Hepatocyte (in vitro differentiated cells): ENCODE data around the gene DNM2. TPM values are rescaled to one million over a fixed set of nuclear protein-coding genes. Genes with fewer than 3 reads are reported as not detected.
A peak's percentile ranks its signal among the peaks of the same experiment; 100 is the strongest.

Experiments used
- DNase-seq: peaks from one replicate; pipeline ENCODE4 v3.0.0-alpha.2; 2016; ENCODE audit warnings: low spot score
- H2AFZ ChIP-seq: fragments of 200-600 bp; sonication (generic); 2 replicates; pipeline ENCODE4 v1.6.0; 2016; ENCODE audit warnings: antibody characterized with exemption, mild to moderate bottlenecking
- H3K27ac ChIP-seq: fragments of 200-600 bp; sonication (generic); 2 replicates; pipeline ENCODE4 v1.5.1; 2016; ENCODE audit warnings: mild to moderate bottlenecking
- H3K27me3 ChIP-seq: fragments of 200-600 bp; sonication (generic); 2 replicates; pipeline ENCODE4 v1.6.1; 2016
- H3K36me3 ChIP-seq: fragments of 200-600 bp; sonication (generic); replicated peaks from 2 replicates; pipeline ENCODE4 v1.5.1; 2016; ENCODE audit warnings: low read depth; ENCODE audit not compliant: insufficient read depth
- H3K4me1 ChIP-seq: fragments of 200-600 bp; sonication (generic); 2 replicates; pipeline ENCODE4 v1.5.1; 2016; ENCODE audit warnings: mild to moderate bottlenecking, moderate library complexity; ENCODE audit not compliant: insufficient read depth
- H3K4me2 ChIP-seq: fragments of 200-600 bp; sonication (generic); 2 replicates; pipeline ENCODE4 v1.6.0; 2016
- H3K4me3 ChIP-seq: fragments of 200-600 bp; sonication (generic); 2 replicates; pipeline ENCODE4 v1.5.1; 2016; ENCODE audit warnings: mild to moderate bottlenecking
- H3K79me2 ChIP-seq: fragments of 200-600 bp; sonication (generic); 2 replicates; pipeline ENCODE4 v1.6.0; 2017; ENCODE audit warnings: mild to moderate bottlenecking
- H3K9me2 ChIP-seq: fragments of 200-600 bp; sonication (generic); replicated peaks from 2 replicates; pipeline ENCODE4 v1.6.0; 2017; ENCODE audit warnings: mild to moderate bottlenecking; ENCODE audit not compliant: insufficient read depth
- H3K9me3 ChIP-seq: fragments of 200-600 bp; sonication (generic); 2 replicates; pipeline ENCODE4 v1.5.1; 2016; ENCODE audit warnings: low read depth, mild to moderate bottlenecking
- H4K20me1 ChIP-seq: fragments of 200-600 bp; sonication (generic); 2 replicates; pipeline ENCODE4 v1.6.0; 2016; ENCODE audit warnings: mild to moderate bottlenecking; ENCODE audit not compliant: insufficient read depth, poor library complexity, severe bottlenecking
- EZH2 ChIP-seq: fragments of 200-600 bp; sonication (generic); IDR thresholded peaks from 2 replicates; pipeline ENCODE4 v1.6.1; 2016; ENCODE audit warnings: antibody characterized with exemption, mild to moderate bottlenecking, borderline replicate concordance
- EZH2phosphoT487 ChIP-seq: fragments of 200-600 bp; sonication (generic); IDR thresholded peaks from one replicate; pipeline ENCODE4 v1.6.1; 2018; ENCODE audit warnings: antibody characterized with exemption, mild to moderate bottlenecking, low read depth, moderate library complexity; ENCODE audit not compliant: unreplicated experiment, severe bottlenecking
- WGBS: methylation state at CpG from one replicate; pipeline ENCODE4 v1.1.6; 2016; ENCODE audit warnings: low lambda C conversion rate; ENCODE audit errors: missing lambda C conversion rate; 5-methylcytosine and 5-hydroxymethylcytosine counted together
- polyA plus RNA-seq: library from polyadenylated mRNA; unstranded; fragments of >200 nt; fragmentation: Nextera tagmentation; extraction: Ambion mirVana; gene quantifications from 2 replicates; pipeline ENCODE4 v1.2.1, GENCODE V29; 2016
- total RNA-seq: library from RNA; depleted of rRNA; stranded (reverse); fragments of >200 nt; gene quantifications from 2 replicates; pipeline ENCODE4 v1.2.3, GENCODE V29; 2014
- TF ChIP-seq, protein P1 (sequence below): fragments of 200-600 bp; sonication (generic); IDR thresholded peaks from 2 replicates; pipeline ENCODE4 v1.5.1; 2016; ENCODE audit warnings: antibody characterized with exemption, mild to moderate bottlenecking; ENCODE audit not compliant: poor library complexity

DNM2 gene
- total and polyA plus RNA-seq, 2 experiments from 2014 or later, result 93.9 to 130 TPM

DNA sequence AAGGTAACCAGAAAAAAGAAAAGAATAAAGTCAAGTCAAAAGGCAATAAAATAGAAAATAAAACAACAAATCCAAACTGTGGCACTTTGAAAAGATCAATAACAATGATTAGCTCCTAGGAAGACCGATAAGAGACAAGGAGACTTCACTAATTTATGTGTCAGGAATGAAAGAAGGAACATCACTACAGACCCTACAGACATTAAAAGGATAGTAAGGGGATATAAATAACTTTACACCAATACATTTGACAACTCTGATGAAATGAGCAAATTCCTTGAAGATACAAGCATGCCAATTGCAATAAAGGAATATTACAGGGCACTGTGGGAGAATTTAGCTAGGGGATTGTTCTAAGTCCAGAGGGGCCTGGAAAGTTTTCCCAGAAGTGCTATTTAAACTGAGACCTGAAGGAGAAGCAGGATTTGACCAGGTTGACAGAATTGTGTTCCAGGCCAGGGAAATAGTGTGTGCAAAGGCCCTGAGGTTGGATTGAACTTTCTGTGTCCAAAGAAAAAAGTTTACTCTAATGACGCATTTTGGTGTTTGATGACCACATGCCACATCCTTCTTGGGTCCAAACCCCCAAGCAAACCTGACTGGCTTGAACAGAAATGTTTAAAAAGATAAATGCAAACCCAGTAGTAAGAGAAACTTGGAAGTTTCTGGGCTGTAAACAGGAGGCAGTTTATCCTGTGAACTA, 128.8 kb downstream of the DNM2 start:
- Histone ChIP-seq H3K9me2 (no peaks in the 10 kb centered on the region), H3K4me2 (no peak overlapping the region), H3K36me3 (no peaks in the 10 kb centered on the region), H3K27me3 (no peaks in the 10 kb centered on the region), H3K79me2 (no peaks in the 10 kb centered on the region), H3K4me3 (no peak overlapping the region), H4K20me1 (no peaks in the 10 kb centered on the region), H3K27ac (no peak overlapping the region), H3K9me3 (no peaks in the 10 kb centered on the region), H2AFZ (no peak overlapping the region), H3K4me1 (no peaks in the 10 kb centered on the region)
- WGBS, result 94% methylated on average over 2 of the region's 2 CpGs
- no peak for DNase-seq
- TF ChIP-seq, protein P1, sequence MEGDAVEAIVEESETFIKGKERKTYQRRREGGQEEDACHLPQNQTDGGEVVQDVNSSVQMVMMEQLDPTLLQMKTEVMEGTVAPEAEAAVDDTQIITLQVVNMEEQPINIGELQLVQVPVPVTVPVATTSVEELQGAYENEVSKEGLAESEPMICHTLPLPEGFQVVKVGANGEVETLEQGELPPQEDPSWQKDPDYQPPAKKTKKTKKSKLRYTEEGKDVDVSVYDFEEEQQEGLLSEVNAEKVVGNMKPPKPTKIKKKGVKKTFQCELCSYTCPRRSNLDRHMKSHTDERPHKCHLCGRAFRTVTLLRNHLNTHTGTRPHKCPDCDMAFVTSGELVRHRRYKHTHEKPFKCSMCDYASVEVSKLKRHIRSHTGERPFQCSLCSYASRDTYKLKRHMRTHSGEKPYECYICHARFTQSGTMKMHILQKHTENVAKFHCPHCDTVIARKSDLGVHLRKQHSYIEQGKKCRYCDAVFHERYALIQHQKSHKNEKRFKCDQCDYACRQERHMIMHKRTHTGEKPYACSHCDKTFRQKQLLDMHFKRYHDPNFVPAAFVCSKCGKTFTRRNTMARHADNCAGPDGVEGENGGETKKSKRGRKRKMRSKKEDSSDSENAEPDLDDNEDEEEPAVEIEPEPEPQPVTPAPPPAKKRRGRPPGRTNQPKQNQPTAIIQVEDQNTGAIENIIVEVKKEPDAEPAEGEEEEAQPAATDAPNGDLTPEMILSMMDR, result no peak
- TF ChIP-seq EZH2 (no peak), EZH2phosphoT487 (no peak)

DNA sequence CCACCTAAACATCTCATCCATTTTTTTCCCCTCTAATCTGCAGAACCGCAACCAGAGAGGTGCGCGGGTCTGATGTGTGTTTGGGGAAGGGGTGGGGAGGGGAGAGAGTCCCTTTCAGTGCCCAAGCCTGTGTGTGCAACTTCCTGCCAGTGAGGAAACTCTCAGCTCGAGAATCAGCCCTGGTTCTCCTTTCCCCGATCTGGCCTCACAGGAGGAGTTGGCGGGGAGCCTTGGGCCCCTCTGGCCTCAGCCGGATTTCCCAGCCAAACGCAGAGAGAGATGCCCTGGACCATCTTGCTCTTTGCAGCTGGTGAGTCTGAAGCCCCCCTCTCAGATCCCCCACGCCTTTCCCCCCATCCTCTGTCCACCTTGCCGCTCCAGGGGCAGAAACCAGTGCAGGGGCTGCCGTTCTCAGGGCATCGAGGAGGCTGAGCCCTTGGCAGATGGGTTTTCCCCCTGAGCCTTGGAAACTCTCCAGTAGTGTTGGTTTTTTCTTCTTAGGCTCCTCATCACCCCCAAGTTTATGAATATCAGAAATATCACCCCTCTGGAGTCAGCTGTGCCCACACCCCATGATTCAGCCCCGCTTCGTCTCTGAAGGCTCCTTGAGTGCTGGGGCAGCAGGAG, 130.5 kb downstream of the DNM2 start, which contains the start of gene C19orf38:
TSS of gene C19orf38 (plus strand) at position 186 of the 627 bp plus-strand sequence. CDS start at position 280, 94 bp downstream.
- Histone ChIP-seq H3K9me2 (no peaks in the 10 kb centered on the region), H3K79me2 (no peaks in the 10 kb centered on the region), H3K36me3 (no peaks in the 10 kb centered on the region), H2AFZ (no peak within 1 kb of the TSS), H3K4me2 (peak within 1 kb of the TSS; percentile 62), H3K4me3 (no peak within 1 kb of the TSS), H3K4me1 (no peaks in the 10 kb centered on the region), H3K27ac (peak within 1 kb of the TSS; percentile 27), H3K9me3 (no peaks in the 10 kb centered on the region), H4K20me1 (no peaks in the 10 kb centered on the region), H3K27me3 (no peaks in the 10 kb centered on the region)
- TF ChIP-seq, protein P1, result no peak
- TF ChIP-seq EZH2phosphoT487, result no peak
- no peak for TF ChIP-seq EZH2
- WGBS, result 75% methylated on average over 11 of the region's 14 CpGs
- DNase-seq, result no peak

DNA sequence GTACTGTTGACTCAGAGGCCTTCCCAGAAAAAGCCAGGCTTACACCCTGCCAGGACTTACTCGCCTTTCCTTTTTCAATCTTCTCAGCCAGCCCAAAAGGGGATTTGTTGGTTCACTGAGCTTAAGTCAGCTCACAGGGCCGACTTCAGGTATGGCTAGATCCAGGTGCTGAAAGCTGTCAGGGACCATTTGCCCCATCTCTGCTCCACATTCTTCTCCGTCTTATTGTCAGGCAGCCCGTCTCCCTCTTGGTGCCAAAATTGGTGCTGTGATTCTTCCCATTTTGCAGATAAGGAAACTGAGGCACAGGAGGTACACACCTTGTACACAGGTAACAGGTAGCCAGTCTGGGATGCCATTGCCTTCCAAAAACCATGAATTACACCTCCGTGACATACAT, 132.8 kb downstream of the DNM2 start:
- H2AFZ ChIP-seq, result no peak overlapping the region
- 90% methylated on average over 5 of the region's 5 CpGs for WGBS
- no peaks in the 10 kb centered on the region for H3K4me1 ChIP-seq

More for the DNA sequence above, 132.8 kb downstream of the DNM2 start:
- no peaks in the 10 kb centered on the region for H3K36me3 ChIP-seq
- no peaks in the 10 kb centered on the region for H3K79me2 ChIP-seq
- H3K9me2 ChIP-seq, result no peaks in the 10 kb centered on the region
- DNase-seq, result no peak
- no peaks in the 10 kb centered on the region for H3K9me3 ChIP-seq
- H4K20me1 ChIP-seq, result no peaks in the 10 kb centered on the region
- H3K4me2 ChIP-seq, result no peak overlapping the region
- TF ChIP-seq EZH2phosphoT487 (no peak), EZH2 (no peak)
- TF ChIP-seq, protein P1, result no peak
- no peak overlapping the region for H3K27ac ChIP-seq
- no peak overlapping the region for H3K4me3 ChIP-seq
- no peaks in the 10 kb centered on the region for H3K27me3 ChIP-seq
